K562 (cell line): ENCODE results near the gene CLASP2. TPM values are rescaled to one million over a fixed set of nuclear protein-coding genes. Genes with fewer than 3 reads are reported as not detected.

ENCODE experiments used
- BCLAF1 ChIP-seq, 2 experiments: fragments of 450-650 bp in 1 of 2; IDR thresholded peaks; 2 replicates each; pipeline ENCODE4 v1.6.1; 2011 to 2017; ENCODE audit warnings: low read depth in 2 of 2, antibody characterized with exemption in 1 of 2, borderline replicate concordance in 1 of 2, low read length in 1 of 2, mild to moderate bottlenecking in 1 of 2, mixed read lengths in 1 of 2; ENCODE audit not compliant: control insufficient read depth in 1 of 2
- CBX2 ChIP-seq: fragments of 200-600 bp; sonication (generic); IDR thresholded peaks from one replicate; pipeline ENCODE4 v1.6.1; 2012; ENCODE audit warnings: mild to moderate bottlenecking, low read length, inconsistent platforms; ENCODE audit not compliant: insufficient read depth, poor library complexity, severe bottlenecking
- CREB1 ChIP-seq, 2 experiments: sonication (generic) in 1 of 2; formaldehyde crosslinking in 1 of 2; IDR thresholded peaks; 2 replicates each; pipeline versions ENCODE4 v1.6.1 to v1.8.0; 2012 to 2022; ENCODE audit warnings: inconsistent platforms in 1 of 2, mild to moderate bottlenecking in 1 of 2, missing genetic modification reagents in 1 of 2, moderate library complexity in 1 of 2
- EWSR1 ChIP-seq: fragments of 450-650 bp; IDR thresholded peaks from 2 replicates; pipeline ENCODE4 v1.6.1; 2018; ENCODE audit warnings: borderline replicate concordance, mild to moderate bottlenecking, low read depth, moderate library complexity; ENCODE audit not compliant: partially characterized antibody
- FIP1L1 ChIP-seq: fragments of 200-400 bp; formaldehyde crosslinking; IDR thresholded peaks from 2 replicates; pipeline ENCODE4 v1.6.1; 2018; ENCODE audit warnings: mild to moderate bottlenecking, low read depth, low read length; ENCODE audit not compliant: poor library complexity, severe bottlenecking
- FOXA3 ChIP-seq, 2 experiments: fragments of 450-650 bp in 1 of 2; sonication (generic) in 1 of 2; formaldehyde crosslinking; IDR thresholded peaks in 1 of 2; conservative IDR thresholded peaks in 1 of 2; 2 replicates each; pipeline versions ENCODE4 v1.4.0 to v1.8.0; 2020 to 2022; ENCODE audit warnings: mild to moderate bottlenecking in 2 of 2, missing genetic modification reagents in 1 of 2
- KDM1A ChIP-seq, 2 experiments: fragments of 450-650 bp; IDR thresholded peaks; 2 replicates each; pipeline ENCODE4 v1.6.1; 2016; ENCODE audit warnings: mild to moderate bottlenecking in 2 of 2
- MEF2A ChIP-seq: IDR thresholded peaks from 2 replicates; pipeline ENCODE4 v1.6.1; 2011; ENCODE audit warnings: low read depth, mild to moderate bottlenecking, low read length, moderate library complexity; ENCODE audit not compliant: control insufficient read depth
- MTA3 ChIP-seq: fragments of 450-650 bp; formaldehyde crosslinking; IDR thresholded peaks from 2 replicates; pipeline ENCODE4 v1.6.1; 2017; ENCODE audit warnings: mild to moderate bottlenecking, borderline replicate concordance
- NKRF ChIP-seq: fragments of 450-650 bp; IDR thresholded peaks from 2 replicates; pipeline ENCODE4 v1.6.1; 2016; ENCODE audit warnings: borderline replicate concordance
- POLR3A ChIP-seq: IDR thresholded peaks from 2 replicates; pipeline ENCODE4 v1.6.1; 2011; ENCODE audit warnings: borderline replicate concordance, mild to moderate bottlenecking, moderate library complexity; ENCODE audit not compliant: insufficient read length, insufficient read depth; ENCODE audit errors: extremely low read depth
- RBBP5 ChIP-seq: fragments of 200-600 bp; sonication (generic); IDR thresholded peaks from 2 replicates; pipeline ENCODE4 v1.6.1; 2012; ENCODE audit warnings: borderline replicate concordance, mild to moderate bottlenecking, low read length, control low read depth, inconsistent platforms; ENCODE audit not compliant: insufficient read depth, poor library complexity, severe bottlenecking
- RBM39 ChIP-seq: fragments of 200-400 bp; formaldehyde crosslinking; optimal IDR thresholded peaks from 2 replicates; pipeline ENCODE3; 2018; ENCODE audit warnings: low read depth, low read length
- RFX5 ChIP-seq: IDR thresholded peaks from 2 replicates; pipeline ENCODE4 v1.6.1; 2011; ENCODE audit warnings: low read depth, mild to moderate bottlenecking, improper control_type of control experiment, low read length
- SMARCC2 ChIP-seq: fragments of 450-650 bp; IDR thresholded peaks from 2 replicates; pipeline ENCODE4 v1.6.1; 2017; ENCODE audit warnings: antibody characterized with exemption, moderate library complexity, mild to moderate bottlenecking, low read depth
- TAF9B ChIP-seq: fragments of 450-650 bp; IDR thresholded peaks from 2 replicates; pipeline ENCODE4 v1.6.1; 2018; ENCODE audit warnings: mild to moderate bottlenecking; ENCODE audit not compliant: partially characterized antibody
- ZNF263 ChIP-seq: sonication (generic); formaldehyde crosslinking; IDR thresholded peaks from 2 replicates; pipeline ENCODE4 v1.8.0; 2022; ENCODE audit warnings: mild to moderate bottlenecking, missing genetic modification reagents, borderline replicate concordance
- ZNF511 ChIP-seq: sonication (generic); formaldehyde crosslinking; IDR thresholded peaks from 2 replicates; pipeline ENCODE4 v1.8.0; 2022; ENCODE audit warnings: mild to moderate bottlenecking, missing genetic modification reagents
- polyA plus RNA-seq, 8 experiments: library from polyadenylated mRNA; depleted of rRNA in 4 of 8; stranded (reverse) in 5 of 8; unstranded in 3 of 8; fragments of >200 nt; fragmentation: Nextera tagmentation in 2 of 8; fragmentation: Illumina TruSeq in 1 of 8; extraction: Ambion mirVana in 2 of 8; extraction: Trizol in 1 of 8; gene quantifications; 2 replicates each; pipeline versions ENCODE4 v1.2.1 to v1.2.3, GENCODE V29; 2011 to 2014; ENCODE audit warnings: inconsistent platforms in 1 of 8, missing spikeins in 1 of 8
- total RNA-seq, 7 experiments: library from RNA; depleted of rRNA in 6 of 7; stranded (reverse); fragments of >200 nt in 6 of 7; fragmentation: Illumina TruSeq in 2 of 7; extraction: Trizol in 2 of 7; gene quantifications; 2 replicates each; pipeline versions ENCODE4 v1.2.1 to v1.2.3, GENCODE V29; 2011 to 2021; ENCODE audit warnings: low replicate concordance in 1 of 7

CLASP2 gene
- total and polyA plus RNA-seq, 9 of the 15 experiments (the other 6 are each of a cell fraction or from before 2014, with no cell fraction given): 13.5 to 107 (median 71.8) TPM

DNA sequence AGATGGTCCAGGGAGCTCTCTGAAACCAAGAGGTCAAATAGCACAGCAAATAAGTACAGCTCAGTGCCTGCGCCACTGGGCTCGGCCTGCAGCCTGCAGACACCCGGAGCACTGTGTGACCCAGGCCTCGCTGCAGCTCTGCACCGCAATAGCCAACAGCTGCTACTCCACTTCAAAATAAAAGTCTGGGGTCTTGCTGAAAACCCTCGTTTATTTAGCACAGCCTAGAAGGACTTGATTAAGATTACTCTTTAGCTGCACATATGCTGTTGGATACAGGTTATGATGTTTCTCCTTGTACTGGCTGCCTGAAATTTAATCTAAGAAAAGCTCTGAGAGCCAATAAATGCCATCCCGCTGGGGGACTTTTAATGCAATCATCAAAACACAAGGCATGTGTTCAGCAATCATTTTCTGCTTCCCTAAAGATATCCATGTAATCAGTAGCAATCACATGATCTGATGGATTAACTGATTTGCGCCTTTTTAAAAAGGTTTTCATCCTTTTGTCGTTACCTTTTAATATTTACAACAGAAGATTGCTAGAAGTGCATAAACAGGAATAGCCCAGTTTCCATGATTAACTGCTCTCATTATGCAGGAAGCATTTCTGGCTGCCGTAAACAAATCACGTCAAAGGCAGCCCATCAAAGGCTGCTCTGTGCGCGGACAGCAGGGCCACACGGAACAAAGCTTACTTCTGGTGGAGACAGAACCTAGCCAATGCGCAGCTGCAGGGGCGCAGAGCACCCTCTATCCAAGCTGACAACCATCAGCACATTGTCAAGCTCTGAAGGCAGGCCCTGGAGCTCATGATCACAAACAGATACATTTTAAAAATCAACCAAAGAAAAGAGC is 58.8 kb downstream of the CLASP2 start (continued):
- TF ChIP-seq TAF9B: no peak
- TF ChIP-seq MEF2A: no peak
- no peak for TF ChIP-seq RFX5
- no peak for TF ChIP-seq ZNF511
- TF ChIP-seq FOXA3 (CRISPR knock-in tag; conservative IDR thresholded peaks at IDR 0.05 in 1 of 2, IDR thresholded peaks at IDR 0.05 in 1 of 2): peak; percentile 6 to 64; a peak in 3 of 4 replicates
- 0 out of 4 replicates have a peak, but pooled peaks of 1 of the 2 experiments have one; percentile 39 for TF ChIP-seq BCLAF1 (IDR thresholded peaks at IDR 0.05; ENCODE audit: borderline replicate concordance in 1 of 2, control insufficient read depth in 1 of 2, low read depth in 2 of 2, low read length in 1 of 2)
- peak; percentile 74; the same call in 1 of the 2 replicates for TF ChIP-seq MTA3
- no peak for TF ChIP-seq CBX2
- peak in 1 of 2 experiments; percentile 20; a peak in 2 of 4 replicates for TF ChIP-seq KDM1A (IDR thresholded peaks at IDR 0.05)
- TF ChIP-seq ZNF263 (CRISPR knock-in tag): no peak
- TF ChIP-seq EWSR1: no peak
- TF ChIP-seq RBM39: no peak
- no peak for TF ChIP-seq SMARCC2
- TF ChIP-seq RBBP5: peak; percentile 22
- TF ChIP-seq NKRF: peak; percentile 28; the same call in 1 of the 2 replicates
- no peak for TF ChIP-seq FIP1L1
- 0 out of 2 replicates have a peak, but pooled peaks have one; percentile 16 for TF ChIP-seq CREB1 (IDR thresholded peaks at IDR 0.05)
- TF ChIP-seq CREB1 (CRISPR knock-in tag; IDR thresholded peaks at IDR 0.05): no peak
- no peak for TF ChIP-seq POLR3A
